NCI-H526 (cell line): ENCODE data around the gene CASP1.
"Not testable (repeated sequence)": the region's sequence is repeated elsewhere in the genome, so short reads cannot be mapped to it uniquely, and the experiment has no call there.

Experiments
- DNase-seq, 2 experiments: peaks; one replicate each; lab custom pipeline; 2025; lab: John Stamatoyannopoulos, UW

Gene CASP1

DNA sequence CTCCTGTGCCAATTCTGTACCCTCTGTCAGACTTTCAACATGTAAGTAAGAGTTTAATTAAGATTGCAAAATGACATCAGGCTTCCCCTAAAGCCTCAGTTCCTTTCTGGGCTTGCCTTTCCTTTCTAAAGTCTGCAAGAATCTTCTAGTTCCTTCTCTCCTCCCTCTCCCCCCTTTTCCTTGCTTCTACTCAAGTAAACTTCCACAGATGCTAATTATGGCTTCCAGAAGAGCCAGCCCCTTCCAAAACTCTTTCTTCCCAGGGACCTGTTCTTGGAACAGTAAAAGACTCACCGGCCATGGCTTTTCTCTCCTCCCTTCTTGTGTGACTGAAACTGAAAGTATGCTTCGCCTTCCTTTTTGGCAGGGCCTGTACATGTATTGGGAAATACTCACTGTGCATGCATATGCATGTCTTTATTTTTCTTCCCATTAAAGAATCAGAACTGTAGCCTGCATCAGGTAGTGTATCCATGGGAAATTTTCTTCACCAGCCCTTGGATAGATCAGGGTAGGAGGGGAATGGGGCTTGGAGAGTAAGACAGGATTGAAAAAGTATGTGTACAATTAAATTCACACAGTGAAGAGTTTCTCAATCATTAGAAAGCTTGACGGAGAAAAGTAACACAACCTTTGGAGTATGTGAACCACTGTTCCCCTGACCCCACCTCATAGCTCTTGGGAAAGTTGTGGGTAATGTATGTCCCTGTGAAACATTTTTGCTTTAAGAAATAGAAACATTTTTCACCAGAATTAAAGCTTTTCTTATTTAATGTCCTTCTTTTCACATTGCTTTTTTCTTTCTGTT is at the start of gene CASP1:
TSS of gene CASP1 (minus strand) at position 332 of the 808 bp plus-strand sequence. CDS start at position 301, 31 bp downstream.
- no peak for DNase-seq

DNA sequence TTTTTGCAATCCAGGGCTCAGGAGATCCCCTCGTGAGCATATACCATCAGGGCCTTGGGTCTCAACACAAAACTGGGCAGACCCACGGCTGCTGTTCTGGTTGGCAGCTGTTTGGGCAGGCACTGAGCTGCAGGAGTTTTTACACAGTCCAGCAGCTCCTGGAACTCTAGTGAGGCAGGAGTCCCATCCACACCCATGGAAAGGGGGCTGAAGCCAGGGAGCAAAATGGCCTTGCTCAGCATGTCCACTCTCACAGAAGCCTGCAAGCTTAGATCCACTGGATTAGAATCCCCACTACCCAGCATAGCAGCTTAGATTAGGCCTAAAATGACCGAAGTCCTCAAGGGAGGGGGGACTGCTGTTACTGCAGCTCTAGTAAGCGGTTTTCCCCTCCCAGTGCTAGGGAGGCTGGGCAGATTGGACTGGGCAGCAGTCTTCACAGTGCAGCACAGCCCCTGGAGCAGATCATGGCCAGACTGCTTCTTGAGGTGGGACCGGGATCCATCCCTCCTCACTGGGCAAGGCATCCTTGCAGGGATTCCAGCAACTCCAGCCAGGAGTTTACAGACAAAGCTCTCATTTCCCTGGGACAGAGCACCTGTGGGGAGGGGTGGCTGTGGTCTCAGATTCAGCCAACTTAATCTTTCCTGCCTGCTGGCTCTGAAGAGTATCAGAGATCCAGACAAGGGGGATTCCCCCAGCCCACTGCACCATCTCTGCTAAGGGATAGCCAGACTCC is 46.6 kb upstream of the CASP1 start:
- DNase-seq: no peak

DNA sequence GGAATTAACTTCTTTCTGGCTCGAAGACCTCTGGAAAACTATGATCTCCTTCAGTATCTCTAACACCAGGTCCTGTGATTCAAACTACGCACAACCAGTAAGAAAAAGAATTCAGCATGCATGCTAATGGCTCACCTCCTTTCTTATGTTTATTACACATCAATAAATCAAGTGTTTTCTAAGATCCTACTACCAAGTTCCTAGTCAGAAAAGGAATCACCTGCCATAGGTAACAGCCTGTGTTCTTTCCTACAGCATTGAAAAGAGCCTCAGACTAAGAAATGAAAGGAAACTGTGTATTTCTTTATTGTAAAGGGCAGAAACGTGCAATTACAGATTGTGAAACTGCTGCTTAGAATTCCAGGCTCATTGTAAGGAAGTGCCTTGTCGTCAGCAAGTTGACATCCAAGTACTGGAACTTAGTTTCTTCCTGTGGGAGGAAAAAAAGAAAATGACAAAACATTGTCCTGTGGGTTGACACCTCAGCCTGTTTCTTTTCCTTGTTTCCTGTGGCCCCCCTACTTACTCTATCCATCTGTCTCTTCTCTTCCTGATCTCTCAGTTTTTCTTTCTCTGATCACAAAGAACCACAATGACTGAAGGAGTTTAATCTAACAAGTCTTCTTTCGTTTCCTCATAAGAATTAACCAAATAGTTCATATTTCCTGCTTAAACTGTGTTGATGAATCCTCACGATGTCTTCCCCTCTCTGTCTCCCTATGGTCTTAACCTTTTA is 45.4 kb upstream of the CASP1 start:
- DNase-seq: not testable (repeated sequence)

DNA sequence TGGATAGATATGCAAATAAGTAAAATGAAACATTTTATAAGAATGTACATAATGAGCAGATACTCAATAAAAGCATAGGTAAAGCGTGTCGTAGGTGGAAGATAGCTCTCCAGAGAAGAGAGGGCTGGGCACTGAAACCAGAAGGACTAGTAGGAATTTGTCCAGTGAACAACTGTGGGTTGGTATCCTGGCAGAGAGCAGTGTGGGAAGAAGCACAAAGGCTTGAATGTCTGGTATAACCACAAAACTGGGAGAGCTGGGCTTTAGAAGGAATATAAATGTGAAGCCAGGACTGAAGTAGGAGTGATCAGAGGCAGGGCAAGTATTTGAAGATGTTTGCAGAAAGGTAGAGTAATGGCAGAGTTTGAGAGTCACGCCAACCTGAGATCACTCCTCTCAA is 43.3 kb upstream of the CASP1 start:
- DNase-seq: no peak

DNA sequence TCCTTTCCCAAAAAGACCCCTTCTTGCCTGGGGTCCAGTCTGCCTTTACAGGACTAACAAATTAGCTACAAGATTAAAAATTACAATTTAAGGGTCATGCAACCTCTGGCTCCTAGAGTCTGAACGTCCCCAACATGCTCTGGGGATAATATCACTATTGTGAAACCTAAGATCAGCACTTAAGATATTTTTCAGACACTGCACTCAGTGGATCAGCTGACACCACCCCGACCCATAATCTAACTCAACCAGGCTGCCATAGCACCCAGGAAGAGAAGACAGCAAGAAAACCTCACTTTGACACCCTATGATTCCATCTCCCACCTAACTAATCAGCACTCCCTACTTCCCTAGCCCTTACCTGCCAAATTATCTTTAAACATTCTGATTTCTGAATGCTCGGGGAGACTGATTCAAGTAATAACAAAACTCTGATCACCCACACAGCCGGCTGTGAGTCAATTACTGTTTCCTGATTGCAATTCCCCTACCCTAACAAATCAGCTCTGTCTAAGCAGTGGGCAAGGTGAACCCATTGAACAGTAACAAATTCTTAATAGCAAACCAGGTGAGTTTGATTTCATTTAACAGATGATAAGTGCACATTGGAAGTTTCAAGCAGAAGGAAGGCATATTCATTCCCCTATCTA is 42.3 kb upstream of the CASP1 start:
- not testable (repeated sequence) for DNase-seq

DNA sequence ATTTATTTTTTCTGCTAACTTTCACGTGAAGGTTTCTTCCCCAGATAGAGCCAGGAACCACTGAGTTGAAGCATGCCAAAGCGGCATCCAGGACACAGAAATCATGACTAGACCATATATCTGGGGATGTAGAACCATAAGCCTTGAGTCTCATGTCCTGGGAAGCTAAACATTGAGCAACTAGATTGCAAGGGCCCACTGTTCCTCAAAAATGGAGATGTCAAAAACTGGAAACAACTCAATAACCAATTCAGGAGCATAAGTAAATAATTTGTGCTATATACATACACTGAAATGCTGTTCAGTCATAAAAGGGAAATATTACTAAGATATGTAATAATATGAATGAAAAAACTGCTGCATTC is 39.2 kb upstream of the CASP1 start:
- no peak for DNase-seq

DNA sequence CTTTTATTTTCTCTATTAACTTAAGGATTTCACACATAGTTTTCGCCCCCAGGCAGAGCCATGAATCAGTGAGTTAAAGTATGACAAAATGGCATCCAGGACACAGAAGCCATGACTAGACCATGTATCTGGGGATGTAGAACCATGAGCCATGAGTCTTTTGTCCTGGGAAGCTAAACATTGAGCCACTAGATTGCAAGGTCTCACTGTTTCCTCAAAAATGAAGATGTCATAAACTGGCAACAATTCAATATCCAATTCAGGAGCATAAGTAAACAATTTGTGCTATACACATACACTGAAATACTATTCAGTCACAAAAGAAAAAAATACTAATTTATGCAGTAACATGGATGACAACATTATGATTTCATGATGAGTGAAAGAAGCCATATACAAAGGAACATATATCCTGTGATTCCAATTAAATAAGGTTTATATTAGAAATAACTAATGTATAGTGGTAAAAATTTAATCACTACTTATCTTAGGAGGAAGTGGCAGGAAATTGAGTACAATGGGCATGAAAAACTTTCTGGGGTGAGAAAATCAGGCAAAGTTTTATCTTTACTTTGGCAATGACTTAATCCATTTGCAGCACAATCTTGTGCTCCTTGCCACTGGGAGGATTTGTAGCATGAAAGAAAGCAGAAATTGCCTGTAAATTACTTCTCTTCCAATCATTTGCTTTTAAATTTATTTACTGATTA is 38.7 kb upstream of the CASP1 start:
- no peak for DNase-seq

DNA sequence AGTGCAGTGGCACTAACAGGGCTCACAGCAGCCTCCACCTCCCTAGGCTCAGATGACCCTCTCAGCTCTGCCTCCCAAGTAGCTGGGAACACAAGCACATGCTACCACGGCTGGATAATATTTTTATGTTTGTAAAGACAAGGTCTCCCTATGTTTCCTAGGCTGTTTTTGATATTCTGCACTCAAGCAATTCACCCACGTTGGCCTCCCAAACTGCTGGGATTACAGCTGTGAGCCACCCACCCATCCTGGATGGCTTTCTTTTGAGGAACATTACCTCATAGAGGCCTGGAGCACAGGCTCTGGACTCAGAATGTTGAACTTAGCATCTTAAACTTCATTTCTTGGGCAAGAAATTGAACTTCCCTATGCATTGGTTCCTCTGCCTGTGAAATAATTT is 37.1 kb upstream of the CASP1 start:
- DNase-seq: not testable (repeated sequence)

DNA sequence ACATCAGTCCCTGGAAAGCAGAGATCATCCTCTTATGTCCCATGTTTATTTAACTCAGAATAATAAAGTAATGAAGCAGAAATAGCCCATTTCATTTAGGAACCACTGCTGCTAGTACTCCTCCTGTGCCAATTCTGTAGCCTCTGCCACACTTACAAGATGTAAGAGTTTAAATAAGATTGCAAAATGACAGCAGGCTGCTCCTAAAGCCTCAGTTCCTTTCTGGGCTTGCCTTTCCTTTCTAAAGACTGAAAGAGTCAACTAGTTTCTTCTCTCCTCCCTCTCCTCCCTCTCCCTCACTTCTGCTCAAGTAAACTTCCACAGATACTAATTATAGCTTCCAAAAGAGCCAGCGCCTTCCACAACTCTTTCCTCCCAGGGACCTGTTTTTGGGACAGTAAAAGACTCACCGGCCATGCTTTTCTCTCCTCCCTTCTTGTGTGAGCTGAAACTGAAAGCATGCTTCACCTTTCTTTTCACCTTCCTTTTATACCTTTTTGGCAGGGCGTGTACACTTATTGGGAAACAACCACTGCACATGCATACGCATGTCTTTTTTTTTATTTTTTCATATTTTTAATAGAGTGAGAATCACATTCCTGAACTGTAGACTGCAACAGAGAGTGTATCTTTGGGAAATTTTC is 36.3 kb upstream of the CASP1 start:
- no peak for DNase-seq

DNA sequence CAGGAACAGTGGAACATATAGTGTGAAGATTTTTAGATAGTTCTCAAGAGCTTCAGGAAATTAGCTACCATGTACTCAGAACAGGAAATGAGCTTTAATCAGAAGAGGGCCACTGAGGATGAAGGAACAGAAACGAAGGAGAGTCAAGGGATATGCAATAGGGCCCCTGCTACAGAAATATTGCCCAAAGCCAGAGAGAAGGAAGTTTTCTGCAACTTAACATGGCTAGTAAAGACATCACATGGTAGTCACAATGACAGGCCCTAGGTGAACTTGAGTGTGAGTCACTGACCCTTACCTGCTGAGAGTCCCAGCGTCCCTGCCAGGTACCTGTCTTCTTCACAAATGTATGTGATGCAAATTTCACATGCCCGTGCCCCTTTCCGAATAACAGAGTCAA is 35.4 kb upstream of the CASP1 start:
- DNase-seq: no peak

DNA sequence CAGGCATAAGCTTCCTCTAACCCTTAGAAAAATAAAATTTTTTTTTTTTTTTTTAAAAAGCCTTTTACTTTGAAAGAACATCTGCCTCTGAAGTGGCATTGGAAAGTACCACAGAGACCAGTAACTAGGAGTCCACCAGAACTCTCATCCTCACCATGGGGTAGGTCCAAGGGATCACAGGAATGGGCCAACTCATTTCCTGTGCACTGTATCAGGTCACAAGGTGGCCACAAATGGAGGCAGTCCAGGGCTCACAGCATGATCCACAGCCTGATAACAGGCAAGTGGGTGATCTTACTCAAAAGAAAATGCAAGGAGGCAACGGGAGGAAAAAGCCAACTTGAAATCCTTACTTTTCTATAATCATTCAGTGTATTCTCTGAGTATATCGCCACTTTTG is 34.8 kb upstream of the CASP1 start:
- DNase-seq: not testable (repeated sequence)

DNA sequence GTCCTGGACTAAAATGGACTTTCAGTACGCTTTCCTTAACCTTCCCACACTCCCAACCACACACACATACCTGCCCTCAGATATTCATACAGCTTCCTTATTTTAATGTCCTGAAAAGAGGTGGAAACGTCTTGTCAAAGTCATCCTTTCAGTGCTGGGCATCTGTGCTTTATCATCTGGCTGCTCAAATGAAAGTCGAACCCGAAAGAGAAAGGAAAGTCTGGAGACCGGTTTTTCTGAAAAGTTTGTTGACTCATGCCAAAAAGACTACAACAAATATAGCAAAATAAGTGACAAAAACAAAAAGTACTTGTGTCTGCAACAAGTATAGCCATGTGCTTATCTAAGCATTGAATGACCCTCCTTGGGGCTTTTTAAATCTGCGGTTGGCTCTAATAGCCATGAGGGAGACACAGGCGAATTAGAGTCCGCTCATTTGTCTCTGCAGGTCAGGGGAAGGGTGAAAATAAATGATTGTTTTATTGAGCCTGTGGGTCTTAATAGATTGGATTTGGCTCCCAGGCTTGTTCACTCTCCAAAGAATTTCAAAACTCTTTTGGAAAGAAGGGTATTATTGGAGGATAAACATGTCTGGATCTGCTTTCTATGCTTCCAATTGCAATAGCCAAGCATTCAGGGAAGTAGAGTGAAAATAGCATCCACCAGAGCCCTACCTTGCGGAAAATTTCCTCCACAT is 28.4 kb upstream of the CASP1 start:
- not testable (repeated sequence) for DNase-seq

DNA sequence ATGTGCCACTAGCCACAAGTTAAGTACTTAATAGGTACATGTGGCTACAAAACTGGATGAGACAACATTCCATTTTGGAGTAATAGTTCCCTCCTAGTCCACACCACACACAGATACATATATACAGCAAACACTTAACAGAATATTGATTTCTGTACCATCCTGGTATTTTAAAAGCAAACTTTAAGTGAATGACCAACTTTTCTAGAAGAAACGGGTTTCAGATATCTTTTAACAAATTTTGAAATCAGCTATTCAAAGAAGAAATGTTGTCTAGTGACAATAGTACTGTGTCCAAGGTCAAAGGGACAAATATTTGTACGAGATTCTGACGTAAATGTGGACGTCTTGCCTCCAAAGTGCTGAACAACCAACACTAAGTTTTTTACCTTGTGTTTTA is 22.5 kb upstream of the CASP1 start:
- DNase-seq: no peak

DNA sequence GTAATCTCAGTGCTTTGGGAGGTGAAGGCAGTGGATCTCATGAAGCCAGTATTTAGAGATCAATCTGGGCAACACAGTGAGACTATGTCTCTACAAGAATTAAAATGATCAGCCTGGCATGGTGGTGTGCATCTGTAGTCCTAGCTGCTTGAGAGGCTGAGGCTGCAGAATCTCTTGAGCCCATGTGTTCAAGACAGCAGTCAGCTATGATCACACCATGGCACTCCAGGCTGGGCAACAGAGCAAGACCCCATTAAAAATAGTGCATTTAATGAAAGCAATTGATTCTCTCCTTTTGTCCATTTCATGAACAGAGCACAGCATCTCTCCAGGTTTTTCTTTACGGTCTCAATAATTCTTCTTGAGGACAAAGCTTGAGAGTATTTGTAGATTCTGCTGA is 21.5 kb upstream of the CASP1 start:
- no peak for DNase-seq

DNA sequence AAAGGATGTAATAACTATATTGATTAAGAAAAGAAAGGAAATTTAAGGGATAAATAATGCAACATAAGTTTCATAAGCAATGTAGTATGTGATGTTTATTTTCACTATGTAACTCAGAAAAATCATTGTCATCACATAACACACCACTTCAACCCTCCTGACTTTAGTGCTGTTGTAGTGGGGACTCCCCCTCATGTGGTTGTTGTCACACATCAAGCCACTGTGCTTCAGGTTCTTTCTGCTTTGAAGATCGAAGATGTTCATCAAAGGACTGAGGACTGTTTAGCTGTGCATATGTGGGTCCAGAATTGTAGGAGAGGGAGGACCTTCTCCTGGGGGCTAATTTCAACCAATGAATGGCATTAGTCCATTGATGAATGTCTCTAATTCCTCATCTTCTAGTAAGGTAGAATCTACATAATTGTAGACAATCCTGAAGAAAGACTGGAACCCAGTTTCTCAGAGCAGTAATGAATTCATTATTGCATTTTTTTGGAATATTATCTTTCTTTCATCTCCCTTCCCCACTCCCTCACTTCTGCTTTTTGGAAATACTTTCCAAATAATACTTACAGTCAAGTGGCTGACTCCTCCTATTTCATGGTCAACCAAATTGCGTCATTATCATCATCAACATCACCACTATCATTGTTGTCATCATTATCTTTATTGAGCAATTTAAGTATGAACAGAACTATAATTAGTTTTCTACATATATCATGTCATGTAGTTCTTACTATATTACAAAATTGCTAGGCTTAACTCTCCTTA is 20.0 kb upstream of the CASP1 start:
- DNase-seq: no peak

DNA sequence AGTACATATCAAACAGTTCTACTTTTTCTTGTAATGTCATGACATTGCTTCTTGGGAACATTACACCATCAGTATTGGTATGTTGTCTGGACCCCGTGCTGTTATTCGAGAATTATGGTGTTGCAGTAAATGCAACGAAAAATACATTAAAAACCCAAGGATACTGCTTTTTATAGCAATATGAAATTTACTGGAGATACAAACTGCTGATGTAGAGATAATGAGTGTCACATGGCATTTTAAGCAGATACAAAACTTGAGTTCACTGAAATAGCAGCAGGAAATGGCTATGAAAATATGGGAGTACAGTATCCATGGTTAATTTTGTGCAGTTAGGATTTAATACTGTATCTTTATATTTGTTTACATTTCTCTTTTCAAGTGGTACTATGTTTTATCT is 17.5 kb upstream of the CASP1 start:
- DNase-seq: no peak

DNA sequence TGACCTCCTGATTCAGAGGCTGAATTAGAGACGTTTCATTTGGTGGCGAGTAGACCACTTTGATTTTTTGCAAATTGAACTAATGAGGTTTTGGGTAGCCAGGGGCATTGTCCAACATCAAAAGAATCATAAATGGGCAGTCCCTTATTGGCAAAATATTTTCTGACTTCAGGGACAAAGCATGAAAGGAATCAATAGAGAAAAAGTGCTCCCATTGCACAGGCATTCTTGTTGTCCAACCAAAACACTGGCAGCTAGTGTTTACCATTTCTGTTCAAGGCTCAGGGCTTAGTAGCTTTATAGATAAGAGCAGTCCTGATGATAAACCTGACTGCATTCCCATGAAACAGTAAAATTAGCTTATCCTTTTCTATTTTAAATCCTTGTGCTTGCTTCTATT is 16.6 kb upstream of the CASP1 start:
- no peak for DNase-seq

DNA sequence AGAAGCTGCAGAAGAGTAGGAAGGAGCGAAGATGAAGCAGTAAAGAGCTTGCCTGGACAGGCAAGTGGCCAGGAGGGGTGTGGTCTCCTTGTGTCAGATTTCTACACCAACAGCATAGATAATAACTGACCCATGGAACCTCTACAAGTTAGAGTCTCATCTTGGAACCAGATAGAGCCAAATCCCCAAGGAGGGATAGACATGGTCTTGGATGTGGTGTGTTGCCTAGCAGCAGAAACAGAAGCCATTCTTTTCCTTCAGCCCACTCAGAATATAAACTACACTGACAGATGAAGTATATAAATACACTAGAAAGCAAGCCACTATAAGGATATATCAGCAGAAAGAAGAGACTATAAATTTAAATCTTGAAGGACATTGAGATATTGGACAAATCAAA is 14.5 kb upstream of the CASP1 start:
- no peak for DNase-seq

DNA sequence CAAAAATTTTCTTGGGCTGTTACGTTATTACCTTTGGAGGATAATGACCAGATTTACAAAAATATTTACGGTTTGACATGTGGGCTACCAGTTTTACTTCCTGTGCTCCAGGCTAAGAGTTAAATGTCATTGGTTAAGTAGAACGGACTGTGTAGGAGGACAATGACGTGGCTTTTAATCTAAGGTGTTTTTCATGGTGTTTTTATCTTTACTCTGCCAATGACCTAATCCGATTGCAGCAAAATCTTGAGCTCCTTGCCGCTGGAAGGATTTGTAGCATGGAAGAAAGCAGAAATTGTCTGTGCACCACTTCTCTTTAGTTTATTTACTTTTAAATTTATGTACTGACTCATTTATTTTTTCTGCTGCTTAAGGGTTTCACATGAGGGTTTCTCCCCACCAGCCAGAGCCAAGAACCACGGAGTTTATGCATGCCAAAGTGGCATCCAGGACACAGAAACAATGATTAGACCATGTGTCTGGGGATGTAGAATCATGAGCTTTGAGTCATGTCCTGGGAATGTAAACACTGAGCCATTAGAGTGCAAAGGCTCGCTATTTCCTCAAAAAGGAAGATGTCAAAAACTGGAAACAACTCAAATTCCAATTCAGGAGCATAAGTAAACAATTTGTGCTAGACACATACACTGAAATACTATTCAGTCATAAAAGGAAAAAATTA is 12.1 kb upstream of the CASP1 start:
- no peak for DNase-seq
